DND-41 (cell line): ENCODE results near the gene ALDH3B2.
"Not testable (repeated sequence)": the region's sequence is repeated elsewhere in the genome, so short reads cannot be mapped to it uniquely, and the experiment has no call there.

Experiments used
- EZH2 ChIP-seq: IDR thresholded peaks from 3 replicates; pipeline ENCODE4 v1.6.1; 2012; ENCODE audit warnings: borderline replicate concordance, low read depth, mild to moderate bottlenecking, moderate library complexity, low read length, inconsistent platforms; ENCODE audit not compliant: severe bottlenecking
- TF ChIP-seq, protein P1 (sequence below): IDR thresholded peaks from 2 replicates; pipeline ENCODE4 v1.5.1; 2012; ENCODE audit warnings: borderline replicate concordance, low read length, moderate library complexity, mild to moderate bottlenecking; ENCODE audit not compliant: poor library complexity, severe bottlenecking; ENCODE audit errors: extremely low read depth

DNA sequence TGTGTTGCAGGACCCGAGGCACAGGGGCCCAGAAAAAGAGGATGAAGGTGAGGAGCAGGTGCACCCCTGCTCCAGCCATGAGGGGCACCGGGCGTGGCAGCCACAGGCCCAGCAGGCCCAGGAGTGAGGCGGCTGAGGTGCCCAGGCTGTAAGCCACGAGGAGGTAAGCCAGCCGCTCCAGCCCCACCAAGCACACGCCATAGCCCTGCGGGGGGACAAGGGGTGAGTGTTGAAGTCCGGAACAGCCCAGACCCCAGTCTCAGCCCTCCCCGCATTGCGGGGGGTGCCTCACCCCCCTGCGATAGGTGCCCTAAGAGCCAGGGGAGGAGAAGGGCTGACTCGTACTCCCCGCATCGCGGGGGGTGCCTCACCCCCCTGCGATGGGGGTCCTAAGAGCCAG lies 41.4 kb upstream of the ALDH3B2 start:
- TF ChIP-seq, protein P1, sequence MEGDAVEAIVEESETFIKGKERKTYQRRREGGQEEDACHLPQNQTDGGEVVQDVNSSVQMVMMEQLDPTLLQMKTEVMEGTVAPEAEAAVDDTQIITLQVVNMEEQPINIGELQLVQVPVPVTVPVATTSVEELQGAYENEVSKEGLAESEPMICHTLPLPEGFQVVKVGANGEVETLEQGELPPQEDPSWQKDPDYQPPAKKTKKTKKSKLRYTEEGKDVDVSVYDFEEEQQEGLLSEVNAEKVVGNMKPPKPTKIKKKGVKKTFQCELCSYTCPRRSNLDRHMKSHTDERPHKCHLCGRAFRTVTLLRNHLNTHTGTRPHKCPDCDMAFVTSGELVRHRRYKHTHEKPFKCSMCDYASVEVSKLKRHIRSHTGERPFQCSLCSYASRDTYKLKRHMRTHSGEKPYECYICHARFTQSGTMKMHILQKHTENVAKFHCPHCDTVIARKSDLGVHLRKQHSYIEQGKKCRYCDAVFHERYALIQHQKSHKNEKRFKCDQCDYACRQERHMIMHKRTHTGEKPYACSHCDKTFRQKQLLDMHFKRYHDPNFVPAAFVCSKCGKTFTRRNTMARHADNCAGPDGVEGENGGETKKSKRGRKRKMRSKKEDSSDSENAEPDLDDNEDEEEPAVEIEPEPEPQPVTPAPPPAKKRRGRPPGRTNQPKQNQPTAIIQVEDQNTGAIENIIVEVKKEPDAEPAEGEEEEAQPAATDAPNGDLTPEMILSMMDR = not testable (repeated sequence)
- not testable (repeated sequence) for TF ChIP-seq EZH2
